NCI-H2196 treated with DMSO at 0.1 percent for 48 hours (cell line): ENCODE measurements around the gene SIT1.
"Not testable (repeated sequence)": the region's sequence is repeated elsewhere in the genome, so short reads cannot be mapped to it uniquely, and the experiment has no call there.

Experiments
- DNase-seq: peaks from one replicate; lab custom pipeline; 2025; ENCODE audit not compliant: unreplicated experiment; lab: John Stamatoyannopoulos, UW

Gene SIT1

GRCh38 chr9:35637427-35637955, 13.2 kb downstream of the SIT1 start:
- not testable (repeated sequence) for DNase-seq

DNA sequence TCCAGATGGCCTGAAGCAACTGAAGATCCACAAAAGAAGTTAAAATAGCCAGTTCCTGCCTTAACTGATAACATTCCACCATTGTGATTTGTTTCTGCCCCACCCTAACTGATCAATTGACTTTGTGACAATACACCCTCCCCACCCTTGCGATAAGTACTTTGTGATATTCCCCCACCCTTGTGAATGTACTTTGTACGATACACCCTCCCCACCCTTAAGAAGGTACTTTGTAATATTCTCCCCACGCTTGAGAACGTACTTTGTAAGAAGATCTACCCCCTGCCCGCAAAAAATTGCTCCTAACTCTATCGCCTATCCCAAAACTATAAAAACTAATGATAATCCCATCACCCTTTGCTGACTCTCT, 13.9 kb downstream of the SIT1 start:
- DNase-seq: not testable (repeated sequence)

DNA sequence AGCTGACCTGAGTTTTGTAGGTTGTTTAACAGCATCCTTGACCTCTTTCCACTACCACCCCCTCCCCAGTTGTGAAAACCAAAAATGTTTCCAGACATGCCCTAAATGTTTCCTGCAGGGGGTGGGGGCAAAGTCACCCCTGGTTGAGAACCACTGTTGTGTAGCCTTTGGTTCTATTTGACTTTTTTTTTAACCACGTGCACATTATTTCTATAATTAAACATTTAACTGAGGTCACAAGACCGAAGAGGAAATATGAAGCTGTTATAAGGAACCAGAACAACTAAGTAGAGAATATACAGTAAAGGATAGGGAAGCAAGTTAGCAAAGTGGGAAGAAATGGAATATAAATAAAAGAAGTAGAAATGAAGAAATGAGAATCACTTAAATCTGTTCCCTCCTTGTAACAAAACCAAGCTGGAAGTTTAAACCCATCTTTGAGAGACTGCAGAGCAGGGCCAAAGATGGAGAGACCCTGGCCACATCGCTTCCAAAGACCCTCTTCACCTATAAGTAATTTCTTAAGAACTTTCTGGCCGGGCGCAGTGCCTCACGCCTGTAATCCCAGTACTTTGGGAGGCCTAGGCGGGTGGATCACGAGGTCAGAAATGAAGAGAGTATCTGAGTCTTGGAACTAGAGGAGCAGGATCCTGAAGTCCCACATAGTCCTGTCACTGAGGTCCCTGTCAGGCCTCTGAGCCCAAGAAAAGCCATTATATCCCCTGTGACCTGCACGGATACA, 14.4 kb downstream of the SIT1 start:
- DNase-seq: no peak

DNA sequence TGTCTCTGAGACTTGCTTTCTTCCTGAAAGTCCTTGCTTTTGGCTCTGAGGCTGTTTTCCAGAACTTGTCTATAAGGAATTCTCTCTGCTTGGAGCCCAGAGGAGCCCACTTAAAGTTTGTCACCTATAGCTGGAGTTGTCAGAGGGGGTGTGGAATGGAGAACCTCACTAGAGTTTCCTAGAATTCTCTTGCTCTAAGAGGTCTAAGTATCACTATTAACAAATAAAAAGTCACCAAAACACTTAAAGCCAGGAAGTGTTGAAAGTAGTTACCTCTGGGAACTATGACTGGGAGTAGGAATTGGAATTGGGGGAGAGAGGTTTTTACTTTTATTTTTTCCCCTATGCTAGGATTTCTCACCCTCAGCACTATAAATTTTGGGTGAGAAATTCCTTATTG, 15.0 kb downstream of the SIT1 start:
- DNase-seq: no peak

GRCh38 chr9:35629597-35629996, 21.1 kb downstream of the SIT1 start:
- no peak for DNase-seq

- no peak for DNase-seq
Measured at GRCh38 chr9:35628389-35628991, 22.2 kb downstream of the SIT1 start.

- no peak for DNase-seq
Measured at GRCh38 chr9:35627575-35627974, 23.2 kb downstream of the SIT1 start.

DNA sequence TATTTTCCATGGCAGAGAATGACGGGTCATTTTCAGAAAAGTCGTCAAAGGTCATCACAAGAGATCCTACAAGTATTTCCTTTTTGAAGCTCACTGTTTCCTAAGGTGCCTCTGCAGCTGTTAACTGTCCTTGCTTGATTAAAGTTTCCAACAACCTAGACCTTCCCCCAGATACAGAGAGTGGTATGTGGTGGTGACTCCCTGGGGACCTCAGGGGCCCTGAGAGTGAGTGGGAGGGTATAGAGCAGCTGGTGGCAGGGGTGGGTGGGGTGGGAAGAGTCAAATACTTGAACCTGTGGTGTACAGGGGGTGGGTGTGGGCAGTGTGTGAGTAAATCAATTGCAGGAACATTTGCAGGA, 31.0 kb downstream of the SIT1 start:
- no peak for DNase-seq

GRCh38 chr9:35618854-35619799, 31.6 kb downstream of the SIT1 start:
- no peak for DNase-seq

DNA sequence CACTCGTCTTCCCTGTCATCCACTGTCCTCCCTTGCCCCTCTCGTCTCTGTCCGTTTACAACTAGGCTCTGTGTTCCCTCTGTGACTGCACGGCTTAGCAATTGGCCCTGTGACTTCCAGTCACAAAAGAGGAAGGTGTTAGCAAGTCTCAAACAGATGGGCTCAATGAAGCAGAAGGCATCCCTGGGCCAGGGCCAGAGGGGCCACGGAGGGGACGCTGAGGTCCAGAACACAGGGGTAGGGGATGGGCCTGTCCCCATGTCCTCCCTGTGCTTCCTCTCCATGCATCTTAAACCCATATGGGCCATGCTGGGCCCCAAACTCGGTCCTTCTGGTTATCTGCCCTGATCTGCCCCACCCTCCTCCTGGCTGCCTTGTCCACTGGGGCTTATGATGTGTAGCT, 32.4 kb downstream of the SIT1 start, which contains the start of gene CD72:
Gene CD72, minus strand, starts transcription at position 89 of the 403 bp plus-strand sequence. CDS start 110 bp downstream, outside the sequence.
- DNase-seq: no peak

DNA sequence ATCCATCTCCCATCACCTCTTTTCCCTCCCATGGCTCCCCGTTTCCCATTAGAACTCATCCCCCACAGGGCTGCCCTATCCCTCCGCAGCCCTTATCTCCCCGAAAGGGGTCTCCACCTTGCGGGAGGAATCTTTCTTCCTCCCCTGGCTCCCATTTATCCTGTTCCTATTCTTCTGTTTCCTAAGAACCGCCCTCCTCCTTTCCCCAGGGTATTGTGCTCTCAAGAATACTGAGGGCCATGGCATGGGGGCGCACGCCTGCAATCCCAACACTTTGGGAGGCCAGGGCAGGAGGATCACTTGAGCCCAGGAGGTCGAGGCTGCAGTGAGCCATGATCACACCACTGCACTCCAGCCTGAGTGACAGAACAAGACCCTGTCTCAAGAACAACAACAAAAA, 33.2 kb downstream of the SIT1 start:
- DNase-seq: no peak

- DNase-seq: no peak
Measured at GRCh38 chr9:35616681-35617459, 33.9 kb downstream of the SIT1 start.

DNA sequence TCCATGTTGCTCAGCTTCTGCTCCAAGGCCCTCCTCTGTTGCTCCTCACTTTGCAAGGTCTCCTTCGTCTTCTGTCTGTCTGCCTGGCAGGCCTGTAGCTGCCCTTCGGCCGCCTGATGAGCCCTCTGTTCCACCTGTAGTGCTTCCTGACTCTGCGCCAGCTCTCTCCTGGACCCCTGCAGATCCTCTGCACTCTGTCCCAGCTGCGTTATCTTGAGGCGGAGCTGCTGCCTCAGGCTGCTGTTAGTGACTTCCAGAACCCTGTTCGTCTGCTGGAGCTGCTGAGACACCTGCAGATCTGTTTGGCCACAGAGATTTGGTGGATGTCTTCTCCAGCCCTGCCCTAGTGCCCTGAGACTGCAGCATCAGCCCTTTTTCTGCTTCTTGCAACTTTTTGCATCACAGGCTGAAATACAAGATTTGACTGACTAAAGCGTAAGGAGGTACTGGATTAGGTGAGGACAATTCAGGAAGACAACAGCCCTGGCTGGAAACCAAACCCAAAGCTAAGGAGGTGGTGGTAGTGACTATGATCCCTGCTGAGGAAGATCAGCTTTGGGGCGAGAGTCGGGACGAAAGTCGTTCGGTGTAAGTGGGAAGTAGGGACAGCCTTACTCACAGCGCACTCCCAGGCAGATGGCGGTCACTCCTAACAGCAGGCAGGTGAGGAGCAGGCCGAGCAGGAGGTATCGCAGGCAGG, 34.6 kb downstream of the SIT1 start:
- no peak for DNase-seq

DNA sequence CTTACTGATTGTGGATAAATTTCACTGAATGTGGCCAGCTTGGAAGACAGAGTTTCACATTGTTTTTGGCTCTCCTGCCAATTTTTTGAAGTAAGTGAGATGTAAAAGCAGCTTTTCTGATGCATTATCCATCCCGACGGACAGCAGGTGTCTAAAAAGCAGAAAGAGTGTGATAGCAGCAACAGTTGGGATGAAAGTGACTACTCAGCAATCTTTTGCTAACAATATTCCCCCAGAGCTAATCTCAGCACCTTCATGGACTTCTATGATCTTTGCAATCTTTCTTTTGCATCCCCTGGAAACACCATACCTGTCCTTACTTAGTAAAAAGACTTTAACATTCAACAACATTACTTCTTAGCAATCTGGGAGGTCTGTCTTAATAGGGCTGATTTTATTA, 37.9 kb downstream of the SIT1 start:
- no peak for DNase-seq

DNA sequence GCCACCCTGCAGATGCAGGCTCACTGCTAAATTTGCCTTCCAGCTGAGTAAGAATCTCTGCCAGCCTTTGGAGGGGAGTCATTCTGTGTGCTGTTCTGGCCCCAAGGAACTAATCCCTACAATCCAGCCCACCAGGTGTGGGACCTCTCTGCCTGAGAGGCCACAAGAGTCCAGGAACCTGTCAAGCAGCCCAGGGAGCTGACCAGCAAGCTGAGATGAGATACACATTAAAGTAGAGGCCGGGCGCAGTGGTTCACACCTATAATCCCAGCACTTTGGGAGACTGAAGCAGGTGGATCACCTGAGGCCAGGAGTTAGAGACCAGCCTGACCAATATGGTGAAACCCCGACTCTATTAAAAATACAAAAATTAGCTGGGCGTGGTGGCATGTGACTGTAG, 38.7 kb downstream of the SIT1 start:
- DNase-seq: not testable (repeated sequence)

- no peak for DNase-seq
Measured at GRCh38 chr9:35611230-35611797, 39.4 kb downstream of the SIT1 start.

GRCh38 chr9:35609820-35610163, 40.9 kb downstream of the SIT1 start:
- DNase-seq: no peak

DNA sequence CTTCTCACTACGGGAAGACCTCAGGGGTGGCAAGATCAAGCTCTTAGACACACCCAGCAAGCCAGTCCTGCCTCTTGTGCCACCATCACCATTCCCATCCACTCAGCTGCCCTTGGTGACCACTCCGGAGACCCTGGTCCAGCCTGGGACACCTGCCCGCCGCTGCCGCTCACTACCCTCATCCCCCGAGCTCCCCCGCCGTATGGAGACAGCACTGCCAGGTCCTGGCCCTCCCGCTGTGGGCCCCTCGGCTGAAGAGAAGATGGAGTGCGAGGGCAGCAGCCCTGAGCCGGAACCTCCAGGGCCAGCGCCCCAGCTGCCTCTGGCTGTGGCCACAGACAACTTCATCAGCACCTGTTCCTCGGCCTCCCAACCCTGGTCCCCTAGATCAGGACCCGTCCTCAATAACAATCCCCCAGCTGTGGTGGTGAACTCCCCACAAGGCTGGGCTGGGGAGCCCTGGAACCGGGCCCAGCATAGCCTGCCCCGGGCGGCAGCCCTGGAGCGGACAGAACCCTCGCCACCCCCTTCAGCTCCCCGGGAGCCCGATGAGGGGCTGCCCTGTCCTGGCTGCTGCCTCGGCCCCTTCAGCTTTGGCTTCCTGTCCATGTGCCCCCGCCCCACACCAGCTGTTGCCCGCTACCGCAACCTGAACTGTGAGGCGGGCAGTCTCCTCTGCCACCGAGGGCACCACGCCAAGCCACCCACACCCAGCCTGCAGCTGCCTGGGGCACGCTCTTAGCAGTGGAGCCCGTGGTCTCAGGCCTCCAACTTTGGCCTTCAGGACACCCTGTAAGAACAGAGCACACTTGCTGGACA, 41.5 kb downstream of the SIT1 start:
- DNase-seq: no peak

- DNase-seq: no peak
Measured at GRCh38 chr9:35608221-35608620, 42.5 kb downstream of the SIT1 start.
